Middle frontal gyrus (tissue), 1 donor: ENCODE results near the gene KCNJ12.

Experiments
- DNase-seq: peaks from one replicate; pipeline ENCODE4 v3.0.0-alpha.2; 2015; ENCODE audit warnings: low spot score; ENCODE audit errors: extremely low spot score

The KCNJ12 gene

DNA sequence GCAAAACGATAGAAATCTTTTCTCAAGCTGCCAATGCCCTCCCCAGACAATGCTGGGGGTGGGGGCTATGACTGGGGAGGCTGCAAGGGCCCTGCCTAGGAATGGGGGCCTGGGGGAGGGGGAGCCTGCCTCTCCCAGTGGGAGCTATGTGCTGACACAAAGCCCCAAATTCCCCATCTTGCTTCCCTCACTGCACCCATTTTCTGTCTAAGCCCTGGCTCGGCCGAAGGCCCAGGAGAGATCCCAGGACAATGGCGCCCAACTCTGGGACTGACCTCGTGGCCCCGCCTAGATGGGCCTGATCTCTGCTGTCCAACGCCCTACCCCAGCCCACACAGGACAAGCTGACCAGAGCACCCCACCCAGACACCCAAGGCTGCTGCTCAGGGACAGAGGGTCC is 11.1 kb upstream of the KCNJ12 start:
- no peak for DNase-seq

DNA sequence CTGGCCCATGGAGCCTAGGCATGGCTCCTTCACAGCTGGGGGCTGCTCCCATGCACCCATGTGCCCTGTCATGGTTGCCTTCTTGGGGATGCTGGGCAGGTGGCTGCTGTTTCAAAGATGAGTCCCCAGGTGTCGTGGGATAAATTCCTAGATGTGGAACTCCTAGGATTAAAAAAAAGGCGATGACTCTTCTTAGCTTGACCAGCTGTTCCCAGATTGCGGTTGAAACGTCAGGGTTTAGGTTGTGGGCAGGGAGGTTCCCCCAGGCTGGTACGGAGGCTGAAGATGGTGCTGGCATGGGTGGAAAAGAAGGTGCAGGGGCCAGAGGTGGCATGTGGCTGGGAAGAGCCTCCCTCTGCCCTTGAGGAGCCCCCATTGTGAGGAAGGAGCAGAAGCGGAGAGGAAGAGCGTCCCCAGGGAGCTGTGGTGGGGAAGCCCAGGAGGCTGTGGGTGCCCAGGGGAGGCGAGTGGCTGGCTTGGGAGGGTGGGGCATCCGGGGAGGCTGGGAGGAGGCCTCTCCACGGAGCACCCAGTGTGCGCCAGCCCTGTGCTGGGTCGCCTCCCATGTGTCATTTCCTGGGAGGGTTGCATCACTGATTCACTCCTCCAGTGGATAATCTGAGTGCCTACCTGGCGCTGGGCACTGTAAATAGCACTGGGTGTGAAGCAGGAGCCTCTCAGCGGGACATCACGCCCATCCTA is 7.5 kb upstream of the KCNJ12 start:
- DNase-seq = no peak

DNA sequence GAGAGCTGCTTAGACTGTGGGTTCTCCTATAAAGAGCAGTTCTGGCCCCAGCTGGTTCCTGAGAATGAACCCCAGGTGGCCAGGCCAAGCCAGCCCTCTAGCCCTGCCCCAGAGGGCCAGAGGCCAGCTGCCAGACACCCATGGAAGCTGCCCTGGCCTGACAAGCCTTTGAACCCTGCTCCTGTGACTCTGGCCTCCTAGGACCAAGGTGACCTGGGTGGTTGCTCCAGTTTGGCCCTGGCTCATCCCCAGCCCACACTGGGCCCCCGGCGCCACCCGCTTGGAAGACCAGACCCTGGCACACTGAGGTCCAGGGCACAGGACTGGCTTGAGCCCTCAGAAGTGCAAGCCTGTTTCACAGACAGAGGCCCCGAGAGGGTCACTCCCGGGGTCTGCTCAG is 6.8 kb upstream of the KCNJ12 start:
- DNase-seq = no peak

DNA sequence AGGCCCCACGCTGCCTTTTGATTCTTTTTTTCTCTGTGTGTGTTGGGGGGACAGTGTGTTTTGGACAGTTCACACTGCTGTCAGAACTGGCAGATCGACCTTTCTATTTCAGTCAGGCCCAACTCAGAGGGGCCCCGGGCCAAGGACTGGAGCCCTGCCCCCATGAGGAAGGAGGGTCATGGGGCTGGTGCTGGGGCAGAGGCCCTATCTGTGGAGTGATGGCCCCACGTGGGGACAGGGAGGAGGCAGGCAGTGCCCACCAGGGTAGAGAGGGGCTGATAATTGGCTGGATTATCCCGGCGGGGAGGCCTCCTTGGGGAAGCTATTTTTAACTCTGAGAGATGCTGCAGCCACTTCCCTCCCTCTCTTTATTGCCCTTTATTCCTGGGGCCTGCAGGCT is 5.7 kb upstream of the KCNJ12 start:
- DNase-seq = no peak

DNA sequence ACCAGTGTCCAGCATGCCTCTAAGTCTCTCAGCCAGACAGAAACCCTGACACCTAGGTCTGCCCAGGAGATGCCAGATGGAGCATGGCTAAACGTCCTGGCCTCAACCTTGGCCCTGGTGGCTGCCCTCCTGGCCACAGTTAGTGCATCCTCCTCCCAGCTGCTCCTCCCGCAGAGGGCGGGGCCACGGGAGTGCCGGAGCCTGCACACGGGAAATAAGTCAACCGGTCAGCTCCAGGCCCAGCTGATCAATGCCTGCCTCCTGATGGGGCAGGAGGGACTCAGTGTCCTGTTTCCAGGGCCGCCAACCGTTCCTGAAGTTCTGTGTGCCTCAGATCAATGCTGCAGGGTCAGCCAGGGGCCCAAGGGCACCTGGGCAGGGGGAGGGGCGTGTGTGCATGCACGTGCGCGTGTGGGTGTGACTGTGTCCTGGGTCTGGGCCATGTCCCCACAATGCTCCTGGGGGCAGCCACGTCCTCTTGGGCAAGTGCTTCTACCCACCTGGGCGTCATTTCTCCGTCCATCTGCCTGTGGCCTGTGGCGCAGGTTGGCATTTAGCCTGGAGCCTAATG is 4.6 kb upstream of the KCNJ12 start:
- DNase-seq = no peak

DNA sequence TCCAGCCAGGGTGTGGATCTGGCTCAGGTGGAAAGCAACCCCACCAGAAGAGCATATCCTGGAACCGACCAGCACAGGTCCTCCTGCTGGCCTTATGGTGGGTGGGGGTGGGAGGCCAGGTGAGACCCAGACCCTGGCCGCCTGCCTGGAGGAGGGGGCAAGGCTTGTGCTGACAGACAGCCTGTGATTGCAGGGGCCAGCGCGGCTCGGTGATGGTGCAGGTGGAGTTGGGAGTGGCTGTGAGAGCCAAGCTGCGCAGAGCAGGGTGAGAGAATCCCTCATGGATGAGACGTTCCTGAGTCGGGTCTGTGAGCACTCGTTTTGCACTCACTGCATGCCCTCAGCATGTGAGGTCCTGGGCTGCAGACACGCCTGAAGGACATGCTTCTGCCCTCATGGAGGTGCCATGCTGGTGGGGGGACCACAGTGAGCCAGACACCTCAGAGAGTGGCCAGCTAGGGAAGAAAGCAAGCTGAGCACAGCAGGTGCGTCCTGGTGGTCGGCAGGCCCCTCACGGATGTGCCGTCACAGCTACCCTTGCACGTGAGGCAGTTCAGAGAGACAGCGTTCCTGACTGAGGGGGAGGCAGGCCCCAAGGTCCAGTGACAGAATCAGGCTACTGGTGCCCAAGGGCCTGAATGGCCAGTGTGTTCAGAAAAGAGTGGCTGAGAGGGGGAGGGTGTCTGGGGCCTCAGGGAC is 3.8 kb upstream of the KCNJ12 start:
- DNase-seq = no peak

DNA sequence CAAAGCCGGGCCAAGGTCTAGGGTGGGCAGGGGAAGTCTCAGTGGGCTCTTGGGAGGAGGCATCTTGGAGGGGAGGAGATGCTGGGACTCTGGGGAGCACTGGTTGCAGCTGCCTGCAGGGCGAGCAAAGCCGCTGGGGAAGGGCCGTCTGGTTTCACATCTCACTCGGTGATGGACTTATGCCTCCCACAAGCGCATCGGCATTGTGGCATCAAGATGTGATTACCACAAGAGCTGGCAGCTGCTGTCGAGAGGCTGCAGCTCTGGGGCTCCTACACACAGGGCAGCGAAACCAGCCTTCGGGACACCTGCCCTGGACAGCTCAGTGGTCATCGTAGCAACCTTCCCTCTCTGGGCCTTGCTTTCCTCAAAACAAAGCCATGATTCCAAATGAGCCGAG is 3.1 kb upstream of the KCNJ12 start:
- no peak for DNase-seq

DNA sequence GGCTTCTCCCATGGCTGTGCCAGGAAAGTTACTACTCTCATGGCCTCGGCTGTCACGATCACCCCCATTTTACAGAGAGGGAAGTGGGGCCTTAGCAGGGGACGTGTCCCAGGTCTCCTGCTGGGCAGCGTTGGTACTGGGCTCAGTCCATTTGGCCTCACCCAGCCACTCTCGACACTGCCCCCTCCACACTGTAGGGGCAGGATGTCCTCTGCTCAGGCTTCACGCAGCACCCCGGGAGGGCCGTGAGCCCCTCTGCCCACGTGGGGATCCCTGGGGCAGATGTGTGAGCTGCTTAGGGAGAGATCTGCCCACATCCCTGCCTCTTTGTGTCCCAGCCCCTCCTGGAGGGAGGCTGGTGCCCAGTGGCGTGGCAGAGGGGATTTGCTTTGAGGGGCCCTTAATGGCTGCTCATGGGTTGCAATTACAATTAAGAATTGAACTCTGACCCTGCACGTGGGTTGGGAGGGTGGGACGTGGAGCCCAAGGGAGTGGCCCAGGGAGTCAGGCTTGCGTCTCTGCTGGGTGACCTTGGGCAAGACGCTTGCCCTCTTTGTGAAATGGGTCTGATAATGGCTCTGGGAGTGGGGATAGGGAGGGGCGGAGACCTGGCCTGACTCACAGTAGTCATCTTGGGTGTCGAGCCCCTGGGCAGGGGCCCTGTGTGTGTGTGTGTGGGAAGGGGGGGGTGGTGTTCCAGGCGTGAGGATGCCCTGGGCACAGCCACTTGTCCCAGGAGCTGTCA is 2.3 kb upstream of the KCNJ12 start:
- no peak for DNase-seq

DNA sequence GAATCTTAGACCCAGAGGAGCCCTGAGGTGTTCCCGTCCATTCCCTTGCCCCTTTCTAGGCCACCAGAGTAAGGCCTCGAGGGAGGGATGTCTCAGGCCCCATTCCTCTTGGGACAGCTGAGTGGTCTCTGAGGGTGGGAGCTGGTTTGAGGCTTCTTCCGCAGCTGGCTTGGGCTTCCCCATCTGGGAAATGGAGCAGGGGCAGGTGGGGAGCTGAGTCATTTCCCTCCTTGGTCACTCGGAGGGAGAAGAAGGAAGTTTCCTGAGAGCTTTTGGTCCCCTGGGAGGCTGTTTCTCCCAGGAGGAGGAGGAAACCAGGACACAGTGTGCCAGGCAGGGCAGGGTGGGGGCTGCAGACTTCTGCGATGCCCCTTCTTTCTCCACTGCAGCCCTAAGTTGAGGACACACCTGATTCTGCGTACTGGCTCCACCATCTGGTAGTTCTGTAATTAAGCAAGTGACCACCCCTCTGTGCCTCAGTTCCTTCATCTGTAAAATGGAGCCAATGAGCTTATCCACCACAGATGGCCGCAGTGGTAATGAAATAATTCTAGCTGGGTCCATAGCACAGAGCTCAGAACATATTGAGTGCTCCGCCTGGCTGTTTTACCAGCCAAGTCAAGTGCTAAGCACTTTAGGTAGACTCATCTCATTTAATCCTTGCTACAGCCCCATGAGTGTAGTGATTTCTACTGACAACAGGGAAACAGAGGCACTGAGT is 1.6 kb upstream of the KCNJ12 start:
- DNase-seq = no peak

DNA sequence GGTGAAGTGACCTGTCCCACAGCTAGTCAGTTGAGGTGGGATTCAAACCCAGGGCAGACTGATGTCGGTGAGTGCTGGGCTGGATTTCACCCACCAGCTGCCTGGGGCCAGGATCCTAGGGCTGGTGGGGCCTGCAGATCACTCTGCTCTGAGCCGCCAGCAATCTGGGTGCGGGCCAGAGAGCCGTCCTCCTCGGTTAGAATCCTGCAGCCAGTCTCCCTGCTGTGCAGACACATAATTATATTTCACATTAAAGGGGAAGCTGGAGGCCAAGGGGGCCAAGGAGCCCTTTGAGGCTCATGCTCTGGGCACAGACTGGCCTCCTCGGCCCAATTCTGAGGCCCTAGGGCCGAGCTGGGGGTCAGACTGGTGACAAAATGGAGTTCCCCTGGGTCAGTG is 996 bp upstream of the KCNJ12 start:
- no peak for DNase-seq

DNA sequence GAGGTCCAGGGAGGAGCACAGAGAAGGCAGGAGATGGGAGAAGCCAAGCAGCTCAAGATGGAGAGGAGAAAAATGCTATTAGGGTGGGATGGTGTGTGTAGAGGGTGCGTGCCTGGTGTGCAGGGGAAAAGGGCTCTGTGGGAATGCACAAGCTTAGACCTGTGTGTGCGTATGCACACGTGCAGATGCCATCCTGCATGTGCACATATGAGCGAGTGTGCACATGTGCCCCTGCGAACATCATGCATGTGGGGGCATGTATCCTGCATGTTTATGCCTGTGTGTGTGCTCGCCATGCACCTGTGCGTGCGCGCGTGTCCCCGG is 438 bp upstream of the KCNJ12 start:
- DNase-seq = no peak

DNA sequence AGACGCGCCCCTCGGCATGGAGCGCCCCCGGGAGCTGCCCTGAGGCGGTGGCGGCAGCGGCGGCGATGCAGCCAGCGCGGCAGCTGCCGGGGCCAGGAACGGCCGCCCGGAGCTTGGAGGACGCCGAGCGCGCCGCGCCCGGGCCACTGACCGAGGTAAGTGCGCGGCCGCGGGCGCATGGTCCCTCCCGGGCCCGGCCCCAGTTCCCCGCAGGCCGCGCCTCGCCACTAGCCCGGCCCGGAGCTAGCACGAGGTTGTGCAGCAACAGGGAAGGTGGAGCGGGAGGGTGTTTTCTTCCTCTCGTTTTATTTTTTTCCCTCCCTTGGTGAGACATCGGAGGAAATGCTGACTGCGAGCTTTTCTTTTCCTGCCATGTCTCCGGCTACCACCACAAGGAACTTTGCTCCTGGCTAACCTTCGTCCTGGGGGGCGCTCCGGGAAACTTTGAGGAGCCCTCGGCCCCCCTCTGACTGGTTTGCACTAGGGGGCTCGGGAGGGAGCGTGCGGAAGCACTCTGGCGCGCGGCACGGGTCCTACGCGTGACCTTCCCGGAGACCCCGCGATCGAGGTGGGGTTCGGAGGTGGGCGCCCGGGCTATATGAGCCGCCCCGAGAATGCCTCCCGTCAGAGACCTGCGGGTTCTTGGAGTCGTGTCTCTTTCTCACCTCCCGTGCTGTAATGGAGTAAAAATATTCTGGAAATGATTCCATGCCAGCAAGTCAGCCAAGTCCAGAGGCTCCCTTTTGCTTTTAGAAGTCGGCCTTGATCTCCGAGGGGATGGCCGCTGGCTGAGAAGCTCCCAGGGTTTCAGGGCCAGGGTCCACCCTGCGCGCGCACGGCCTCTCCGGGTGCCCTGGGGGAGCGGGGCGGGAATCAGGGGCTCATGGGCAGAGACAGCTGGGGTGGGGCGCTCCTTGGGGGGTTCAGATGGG is 868 bp downstream of the KCNJ12 start:
- peak; percentile 9 for DNase-seq

DNA sequence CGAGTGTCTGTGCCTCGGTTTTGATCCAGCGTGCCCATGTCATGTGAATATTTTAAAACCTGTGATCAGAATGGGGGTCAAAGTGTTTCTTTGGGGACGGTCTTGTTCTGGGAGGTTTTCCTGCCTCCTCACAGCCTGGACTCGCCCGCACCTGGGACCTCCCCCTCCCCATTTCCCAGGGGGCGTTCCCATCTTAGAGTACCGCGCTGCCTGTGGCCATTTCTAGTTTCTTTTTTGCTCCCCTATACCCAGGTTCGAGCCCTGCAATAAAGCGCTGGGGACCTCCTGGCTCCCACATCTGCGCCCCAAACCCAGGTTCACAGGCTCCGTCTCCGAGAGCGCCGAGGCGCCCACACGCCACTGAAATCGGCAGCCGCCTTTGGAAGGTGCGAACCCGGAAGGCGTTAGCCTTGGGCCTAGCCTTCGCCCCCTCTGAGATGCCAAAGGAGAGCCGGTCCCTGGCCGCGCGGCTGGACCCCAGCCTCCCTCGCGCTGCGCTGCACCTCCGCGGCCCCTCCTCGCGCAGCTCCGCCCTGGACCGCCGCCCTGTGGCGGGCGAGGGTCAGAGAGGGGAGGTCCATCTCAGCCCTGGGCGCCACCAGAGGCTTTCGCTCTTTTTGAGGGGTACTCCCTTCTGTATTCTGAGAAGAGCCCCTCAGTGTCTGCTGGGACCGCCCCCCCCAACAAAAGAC is 1.7 kb downstream of the KCNJ12 start:
- DNase-seq = no peak

DNA sequence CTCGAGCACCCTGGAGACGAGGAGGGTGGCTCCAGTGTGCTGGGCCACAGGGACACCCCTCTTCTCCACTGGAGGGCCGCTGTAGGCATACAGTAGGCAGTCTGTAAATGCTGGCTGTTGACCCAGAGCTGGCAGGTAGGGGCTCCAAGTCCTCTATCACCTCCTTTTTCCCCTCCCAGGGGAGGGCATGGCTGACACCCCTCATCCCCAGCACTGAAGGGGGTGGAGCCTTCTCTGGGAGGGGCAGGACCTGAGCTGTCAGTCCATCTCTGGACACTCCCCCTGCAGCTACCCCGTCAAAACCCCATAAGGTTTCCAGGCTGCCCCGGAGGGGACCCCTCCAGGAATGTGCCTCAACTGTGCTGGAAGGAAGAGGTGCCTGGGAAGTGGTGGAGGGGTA is 2.4 kb downstream of the KCNJ12 start:
- DNase-seq = no peak

DNA sequence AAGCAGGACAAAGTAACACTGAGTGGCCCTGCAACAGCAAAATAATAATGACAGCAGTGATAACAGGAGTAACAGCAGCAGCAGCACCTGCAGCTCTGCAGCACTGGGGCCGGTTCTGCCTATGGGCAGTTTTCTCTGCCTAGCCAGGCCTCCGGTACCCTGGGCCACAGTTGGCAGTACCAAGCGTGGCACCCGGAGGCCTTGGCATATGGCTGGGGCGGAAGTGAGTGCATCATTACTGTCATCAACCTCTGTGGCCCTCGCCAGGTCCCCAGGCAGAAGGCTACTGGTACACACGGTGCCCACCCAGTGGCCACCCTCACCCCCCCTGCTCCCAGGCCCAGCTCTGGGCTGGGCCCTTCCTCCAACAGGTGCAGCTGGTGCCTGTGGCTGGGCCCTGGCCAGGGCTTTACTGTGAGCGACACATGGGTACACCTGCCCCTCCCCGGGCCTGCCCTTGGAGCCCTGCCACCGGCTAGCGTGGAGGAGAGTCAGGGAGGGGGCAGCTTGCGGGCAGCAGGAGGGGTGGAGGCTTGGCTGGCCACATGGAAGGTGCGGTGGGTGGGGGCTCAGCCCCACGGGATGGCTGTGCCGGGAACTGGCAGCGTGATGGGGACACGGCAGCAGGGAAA is 3.0 kb downstream of the KCNJ12 start:
- DNase-seq = no peak

DNA sequence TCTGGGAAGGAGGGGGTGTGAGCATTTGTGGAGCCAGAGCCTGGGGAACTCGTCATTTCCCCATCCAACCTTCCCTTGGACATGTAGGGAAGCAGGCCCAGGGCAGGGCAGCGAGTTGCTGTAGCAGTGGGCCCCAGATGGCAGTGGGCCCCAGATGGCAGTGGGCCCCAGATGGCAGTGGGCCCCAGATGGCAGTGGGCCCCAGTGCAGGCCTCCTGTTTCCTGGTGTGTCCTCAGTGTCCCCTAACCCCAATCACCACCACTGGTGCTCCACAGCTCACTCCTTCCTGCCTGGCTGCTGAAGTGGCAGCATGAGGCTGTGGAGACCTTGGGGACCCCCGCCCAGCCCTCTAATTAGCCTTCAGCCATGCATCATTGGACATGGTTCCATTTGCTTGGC is 4.5 kb downstream of the KCNJ12 start:
- DNase-seq = no peak

DNA sequence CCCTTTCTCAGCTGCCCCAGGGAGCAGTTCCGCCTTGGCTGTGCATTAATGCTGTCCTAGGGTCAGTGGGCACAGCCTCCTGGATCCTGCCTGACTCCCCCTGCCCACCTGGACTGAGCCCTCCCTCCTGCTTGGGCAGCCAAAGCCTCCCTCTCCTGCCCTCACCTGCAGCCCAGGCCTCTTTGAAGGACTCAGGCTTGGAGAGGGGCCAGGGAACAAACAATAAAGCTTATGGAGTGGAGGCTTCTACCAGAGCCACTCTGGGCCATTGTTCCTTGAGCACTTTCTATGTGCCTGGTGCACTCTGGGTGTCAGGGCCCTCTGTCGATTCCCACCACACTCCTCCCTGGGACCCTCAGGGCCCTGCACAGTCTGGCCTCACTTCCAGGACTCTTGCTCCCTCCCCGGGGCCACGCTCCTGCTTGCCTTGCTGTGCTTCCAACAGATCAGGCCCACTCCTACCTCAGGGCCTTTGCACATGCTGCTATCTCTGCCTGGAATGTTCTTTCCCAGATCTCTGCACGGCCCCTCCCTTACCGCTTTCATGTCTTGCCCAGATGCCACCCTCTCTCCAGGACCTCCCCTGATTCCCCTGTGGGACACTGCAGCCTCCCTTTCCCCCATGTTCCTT is 5.0 kb downstream of the KCNJ12 start:
- no peak for DNase-seq

DNA sequence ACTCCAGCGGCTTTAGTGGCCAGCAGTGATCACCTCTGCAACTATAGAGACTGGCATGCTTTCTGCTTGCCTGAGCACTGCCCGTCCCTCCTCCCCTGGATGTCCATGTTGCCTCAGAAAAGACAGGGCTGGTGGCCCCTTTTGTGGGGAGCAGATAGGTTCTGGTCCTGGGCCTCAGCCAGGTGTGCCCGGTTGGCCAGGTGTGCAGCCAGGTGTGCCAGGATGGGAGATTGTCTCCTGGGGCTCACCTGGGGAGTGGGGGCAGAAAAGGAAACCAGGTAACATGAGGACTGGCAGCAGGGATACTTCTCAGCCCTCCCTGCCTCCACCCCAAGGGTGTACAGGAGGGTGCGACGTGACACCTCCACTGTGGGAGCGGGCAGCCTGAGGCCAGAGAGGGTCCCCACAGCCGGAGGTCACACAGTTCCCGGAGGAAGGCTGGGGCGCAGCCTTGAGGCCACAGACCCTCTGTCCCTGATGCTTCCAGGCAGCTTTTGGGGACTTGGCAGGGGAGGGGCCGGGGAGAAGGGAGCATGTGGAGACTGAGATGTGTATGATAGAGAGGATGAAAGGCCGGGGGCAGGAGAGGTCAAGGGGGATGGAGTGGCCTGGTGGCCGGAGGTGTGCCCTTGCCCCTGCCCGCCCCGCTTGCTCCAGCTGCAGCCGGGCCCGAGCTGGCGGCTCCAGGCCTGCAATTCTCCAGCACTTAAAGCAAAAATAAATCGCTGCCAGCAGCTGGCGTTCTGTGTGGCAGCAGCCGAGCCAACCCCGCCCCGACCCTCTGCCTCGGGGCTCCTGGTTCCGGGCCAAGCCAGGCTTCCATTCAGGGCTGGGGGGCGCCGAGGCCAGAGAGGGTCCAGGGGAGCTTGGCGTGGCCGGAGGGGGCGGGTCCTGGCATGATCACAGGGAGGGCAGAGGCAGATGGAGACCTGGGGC is 6.7 kb downstream of the KCNJ12 start:
- no peak for DNase-seq
